ENCODE results near the gene CACNG1. TPM values are rescaled to one million over a fixed set of nuclear protein-coding genes. Genes with fewer than 3 reads are reported as not detected.
"Not testable (repeated sequence)": the region's sequence is repeated elsewhere in the genome, so short reads cannot be mapped to it uniquely, and the experiment has no call there.

The CACNG1 gene
- polyA plus RNA-seq, 1 donor (not counting 4 experiments of a cell fraction or from before 2014, with no cell fraction given), result not detected

DNA sequence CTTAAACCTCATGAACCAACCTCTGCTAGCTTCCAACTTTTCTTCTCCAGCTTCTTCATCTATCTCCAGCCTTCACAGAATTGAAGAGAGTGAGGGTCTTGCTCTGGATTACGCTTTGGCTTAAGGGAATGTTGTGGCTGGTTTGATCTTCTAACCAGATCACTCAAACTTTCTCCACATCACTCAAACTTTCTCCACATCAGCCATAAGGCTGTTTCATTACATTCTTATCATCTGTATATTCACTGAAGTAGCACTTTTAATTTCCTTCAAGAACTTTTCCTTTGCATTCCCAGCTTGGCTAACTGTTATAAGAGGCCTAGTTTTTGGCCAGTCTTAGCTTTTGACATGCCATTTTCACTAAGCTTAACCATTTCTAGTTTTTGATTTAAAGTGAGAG, 52.3 kb downstream of the CACNG1 start:
- H3K27ac ChIP-seq (ENCODE audit: control insufficient read depth, insufficient read depth, low read length), result no peak overlapping the region
- no peak overlapping the region for H3K9ac ChIP-seq (ENCODE audit: control insufficient read depth, extremely low read depth, insufficient read depth, low read length)
- H3K4me2 ChIP-seq (ENCODE audit: control insufficient read depth, extremely low read depth, insufficient read depth, low read depth, low read length), result no peak overlapping the region
- H2AFZ ChIP-seq (ENCODE audit: control insufficient read depth, low read length), result no peak overlapping the region
- FAIRE-seq (no peak), DNase-seq (ENCODE audit: low read depth, low spot score) (no peak)
- no peaks in the 10 kb centered on the region for H3K4me1 ChIP-seq (ENCODE audit: control insufficient read depth, extremely low read depth, insufficient read depth, low read length)
- no peaks in the 10 kb centered on the region for H3K9me1 ChIP-seq (ENCODE audit: control insufficient read depth, extremely low read depth, insufficient read depth, low read length)
- dilution Hi-C loops (cut with MboI; ENCODE audit: extremely low pct_ligation_motif_present, low sequenced_read_pairs), result no loop called here
- no peak for TF ChIP-seq EZH2 (IDR thresholded peaks at IDR 0.05; ENCODE audit: low read length)
- TF ChIP-seq, protein P1, sequence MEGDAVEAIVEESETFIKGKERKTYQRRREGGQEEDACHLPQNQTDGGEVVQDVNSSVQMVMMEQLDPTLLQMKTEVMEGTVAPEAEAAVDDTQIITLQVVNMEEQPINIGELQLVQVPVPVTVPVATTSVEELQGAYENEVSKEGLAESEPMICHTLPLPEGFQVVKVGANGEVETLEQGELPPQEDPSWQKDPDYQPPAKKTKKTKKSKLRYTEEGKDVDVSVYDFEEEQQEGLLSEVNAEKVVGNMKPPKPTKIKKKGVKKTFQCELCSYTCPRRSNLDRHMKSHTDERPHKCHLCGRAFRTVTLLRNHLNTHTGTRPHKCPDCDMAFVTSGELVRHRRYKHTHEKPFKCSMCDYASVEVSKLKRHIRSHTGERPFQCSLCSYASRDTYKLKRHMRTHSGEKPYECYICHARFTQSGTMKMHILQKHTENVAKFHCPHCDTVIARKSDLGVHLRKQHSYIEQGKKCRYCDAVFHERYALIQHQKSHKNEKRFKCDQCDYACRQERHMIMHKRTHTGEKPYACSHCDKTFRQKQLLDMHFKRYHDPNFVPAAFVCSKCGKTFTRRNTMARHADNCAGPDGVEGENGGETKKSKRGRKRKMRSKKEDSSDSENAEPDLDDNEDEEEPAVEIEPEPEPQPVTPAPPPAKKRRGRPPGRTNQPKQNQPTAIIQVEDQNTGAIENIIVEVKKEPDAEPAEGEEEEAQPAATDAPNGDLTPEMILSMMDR (optimal IDR thresholded peaks at IDR 0.05 in 1 of 3, IDR thresholded peaks at IDR 0.05 in 1 of 3, conservative IDR thresholded peaks at IDR 0.05 in 1 of 3; ENCODE audit: extremely low read depth in 1 of 3, insufficient read depth in 2 of 3, low read length in 3 of 3), result no peak
- peaks cover 0 to 1% of the 10 kb centered on the region in 2 experiments for H3K36me3 ChIP-seq (ENCODE audit: control insufficient read depth in 2 of 2, extremely low read depth in 1 of 2, insufficient read depth in 2 of 2, low read length in 2 of 2)
- no peaks in the 10 kb centered on the region for H3K9me3 ChIP-seq (ENCODE audit: control insufficient read depth, low read depth, low read length)
- no peaks in the 10 kb centered on the region for H3K79me2 ChIP-seq (ENCODE audit: control insufficient read depth, insufficient read depth, low read length)
- no peaks in the 10 kb centered on the region for H4K20me1 ChIP-seq (ENCODE audit: control insufficient read depth, extremely low read depth, insufficient read depth, low read length)
- H3K27me3 ChIP-seq (ENCODE audit: control insufficient read depth, extremely low read depth, insufficient read depth, low read length), result no peaks in the 10 kb centered on the region
- no peak overlapping the region for H3K4me3 ChIP-seq (ENCODE audit: control insufficient read depth in 2 of 3, extremely low read depth in 1 of 3, insufficient read depth in 2 of 3, low read depth in 1 of 3, low read length in 3 of 3)

DNA sequence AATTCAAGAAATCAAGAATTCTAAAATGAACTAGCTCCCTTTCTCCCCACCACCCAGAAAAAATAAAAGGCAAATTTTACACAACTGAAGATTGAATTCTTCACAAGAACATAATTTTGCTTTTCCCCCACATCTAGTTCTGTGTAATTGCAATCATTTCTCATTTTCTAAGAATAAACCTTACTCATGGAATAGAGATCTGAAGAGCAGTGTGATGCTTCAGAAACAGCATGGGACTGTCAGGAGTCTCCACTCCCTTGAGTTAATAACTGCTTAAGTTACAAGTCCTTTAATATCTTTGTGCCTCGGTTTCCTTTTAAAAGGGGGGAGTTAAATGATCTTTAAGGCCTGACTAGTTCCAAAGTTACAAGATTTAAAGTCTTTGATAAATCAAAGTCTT, 53.7 kb downstream of the CACNG1 start:
- H3K9ac ChIP-seq (ENCODE audit: control insufficient read depth, extremely low read depth, insufficient read depth, low read length), result no peak overlapping the region
- no peak overlapping the region for H2AFZ ChIP-seq (ENCODE audit: control insufficient read depth, low read length)
- dilution Hi-C loops (cut with MboI; ENCODE audit: extremely low pct_ligation_motif_present, low sequenced_read_pairs), result no loop called here
- peaks cover 6% of the 10 kb centered on the region for H3K79me2 ChIP-seq (ENCODE audit: control insufficient read depth, insufficient read depth, low read length)
- H3K27ac ChIP-seq (ENCODE audit: control insufficient read depth, insufficient read depth, low read length), result no peak overlapping the region
- DNase-seq (ENCODE audit: low read depth, low spot score) (no peak), FAIRE-seq (no peak)
- no peaks in the 10 kb centered on the region for H3K27me3 ChIP-seq (ENCODE audit: control insufficient read depth, extremely low read depth, insufficient read depth, low read length)
- no peak overlapping the region for H3K4me3 ChIP-seq (ENCODE audit: control insufficient read depth in 2 of 3, extremely low read depth in 1 of 3, insufficient read depth in 2 of 3, low read depth in 1 of 3, low read length in 3 of 3)
- peaks cover 2% of the 10 kb centered on the region for H3K9me1 ChIP-seq (ENCODE audit: control insufficient read depth, extremely low read depth, insufficient read depth, low read length)
- TF ChIP-seq EZH2 (IDR thresholded peaks at IDR 0.05; ENCODE audit: low read length), result no peak
- TF ChIP-seq, protein P1 (optimal IDR thresholded peaks at IDR 0.05 in 1 of 3, IDR thresholded peaks at IDR 0.05 in 1 of 3, conservative IDR thresholded peaks at IDR 0.05 in 1 of 3; ENCODE audit: extremely low read depth in 1 of 3, insufficient read depth in 2 of 3, low read length in 3 of 3), result no peak
- H3K4me2 ChIP-seq (ENCODE audit: control insufficient read depth, extremely low read depth, insufficient read depth, low read depth, low read length), result no peak overlapping the region
- peaks cover 0 to 1% of the 10 kb centered on the region in 2 experiments for H3K36me3 ChIP-seq (ENCODE audit: control insufficient read depth in 2 of 2, extremely low read depth in 1 of 2, insufficient read depth in 2 of 2, low read length in 2 of 2)
- no peaks in the 10 kb centered on the region for H4K20me1 ChIP-seq (ENCODE audit: control insufficient read depth, extremely low read depth, insufficient read depth, low read length)
- no peaks in the 10 kb centered on the region for H3K4me1 ChIP-seq (ENCODE audit: control insufficient read depth, extremely low read depth, insufficient read depth, low read length)
- no peaks in the 10 kb centered on the region for H3K9me3 ChIP-seq (ENCODE audit: control insufficient read depth, low read depth, low read length)

DNA sequence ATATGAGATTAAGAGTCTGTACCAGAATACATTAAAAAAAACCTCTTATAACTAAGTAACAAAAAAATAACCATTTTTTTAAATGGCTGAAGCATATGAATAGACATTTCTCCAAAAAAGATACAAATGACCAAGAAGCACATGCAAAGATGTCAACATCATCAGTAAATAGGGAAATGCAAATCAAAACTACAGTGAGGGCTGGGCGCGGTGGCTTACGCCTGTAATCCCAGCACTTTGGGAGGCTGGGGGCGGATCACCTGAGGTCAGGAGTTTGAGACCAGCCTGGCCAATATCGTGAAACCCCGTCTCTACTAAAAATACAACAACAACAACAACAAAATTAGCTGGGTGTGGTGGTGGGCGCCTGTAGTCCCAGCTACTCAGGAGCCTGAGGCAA, 60.3 kb downstream of the CACNG1 start:
- H3K4me2 ChIP-seq (ENCODE audit: control insufficient read depth, extremely low read depth, insufficient read depth, low read depth, low read length); H3K4me3 ChIP-seq (ENCODE audit: control insufficient read depth in 2 of 3, extremely low read depth in 1 of 3, insufficient read depth in 2 of 3, low read depth in 1 of 3, low read length in 3 of 3); H4K20me1 ChIP-seq (ENCODE audit: control insufficient read depth, extremely low read depth, insufficient read depth, low read length); H3K9me3 ChIP-seq (ENCODE audit: control insufficient read depth, low read depth, low read length); FAIRE-seq; dilution Hi-C loops (cut with MboI; ENCODE audit: extremely low pct_ligation_motif_present, low sequenced_read_pairs); H3K27ac ChIP-seq (ENCODE audit: control insufficient read depth, insufficient read depth, low read length); H3K79me2 ChIP-seq (ENCODE audit: control insufficient read depth, insufficient read depth, low read length); H3K4me1 ChIP-seq (ENCODE audit: control insufficient read depth, extremely low read depth, insufficient read depth, low read length); H2AFZ ChIP-seq (ENCODE audit: control insufficient read depth, low read length); H3K27me3 ChIP-seq (ENCODE audit: control insufficient read depth, extremely low read depth, insufficient read depth, low read length); DNase-seq (ENCODE audit: low read depth, low spot score); H3K9ac ChIP-seq (ENCODE audit: control insufficient read depth, extremely low read depth, insufficient read depth, low read length); H3K9me1 ChIP-seq (ENCODE audit: control insufficient read depth, extremely low read depth, insufficient read depth, low read length): not testable (repeated sequence)
- H3K36me3 ChIP-seq (ENCODE audit: control insufficient read depth in 2 of 2, extremely low read depth in 1 of 2, insufficient read depth in 2 of 2, low read length in 2 of 2), result peaks cover 12 to 17% of the 10 kb centered on the region in 2 experiments

Measured in keratinocyte (primary cell).